Spinal cord (tissue), 10 donors: Measurements from ENCODE around the gene KCNN2. TPM values are rescaled to one million over a fixed set of nuclear protein-coding genes. Genes with fewer than 3 reads are reported as not detected.
A peak's percentile ranks its signal among the peaks of the same experiment; 100 is the strongest.

ENCODE experiments used
- DNase-seq, 6 donors: peaks; one replicate each; pipeline versions ENCODE4 v3.0.0 to v3.0.0-alpha.2; 2013 to 2015; ENCODE audit warnings: low spot score in 6 of 6, low read depth in 4 of 6
- H3K27ac ChIP-seq: one replicate; pipeline ENCODE4 v1.5.1; 2013; ENCODE audit warnings: low read depth, low read length, control low read depth
- H3K27me3 ChIP-seq: one replicate; pipeline ENCODE4 v1.6.1; 2013; ENCODE audit warnings: low read length; ENCODE audit not compliant: control insufficient read depth, insufficient read depth
- H3K36me3 ChIP-seq: one replicate; pipeline ENCODE4 v1.6.1; 2013; ENCODE audit warnings: low read length; ENCODE audit not compliant: control insufficient read depth, insufficient read depth
- H3K4me1 ChIP-seq: one replicate; pipeline ENCODE4 v1.6.1; 2013; ENCODE audit warnings: low read length; ENCODE audit not compliant: control insufficient read depth, insufficient read depth
- H3K4me3 ChIP-seq: one replicate; pipeline ENCODE4 v1.5.1; 2013; ENCODE audit warnings: low read depth, low read length, control low read depth
- H3K9me3 ChIP-seq: one replicate; pipeline ENCODE4 v1.6.1; 2013; ENCODE audit warnings: low read length; ENCODE audit not compliant: control insufficient read depth, insufficient read depth
- WGBS: methylation state at CpG from one replicate; pipeline ENCODE4 v1.1.5; 2013; ENCODE audit warnings: missing lambda C conversion rate; ENCODE audit not compliant: insufficient coverage; 5-methylcytosine and 5-hydroxymethylcytosine counted together
- polyA plus RNA-seq, 2 donors: library from polyadenylated mRNA; unstranded; fragments of 120-200 nt; gene quantifications; one replicate each; pipeline ENCODE4 v1.2.1, GENCODE V29; 2013; ENCODE audit not compliant: insufficient read length in 2 of 2
- total RNA-seq, 2 donors: library from RNA; depleted of rRNA in 1 of 2; stranded (reverse); fragments of 120-200 nt in 1 of 2; fragments of >200 nt in 1 of 2; gene quantifications; one replicate each; pipeline versions ENCODE4 v1.2.3 to v1.2.4, GENCODE V29; 2013 to 2014
- donor health status: healthy.

The KCNN2 gene
- total and polyA plus RNA-seq, 4 donors, result 7.3 to 27.2 (median 20.0) TPM

DNA sequence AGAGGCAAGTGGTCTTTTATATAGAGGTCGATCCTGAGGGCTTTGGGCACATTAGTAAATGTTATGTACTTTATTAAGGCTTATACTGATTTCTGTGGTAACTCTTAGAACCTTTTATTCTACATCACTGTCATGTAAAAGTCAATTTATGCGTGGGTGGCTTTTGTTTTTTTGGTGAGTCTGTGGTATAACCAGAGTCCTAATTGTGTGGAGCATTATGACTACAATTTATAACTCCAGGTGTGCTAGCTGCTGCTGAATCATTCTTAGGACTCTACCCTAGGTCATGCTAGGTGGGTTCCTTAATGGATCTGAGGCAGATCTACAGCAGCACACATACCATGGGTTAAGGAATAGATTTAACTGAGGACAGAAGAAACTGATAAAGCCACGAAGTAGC lies 33.9 kb upstream of the KCNN2 start:
- H3K27me3 ChIP-seq, result no peaks in the 10 kb centered on the region
- WGBS, result no CpG with 5 or more reads among the region's 3 CpGs
- H3K4me3 ChIP-seq, result no peak overlapping the region
- H3K27ac ChIP-seq, result no peak overlapping the region
- DNase-seq, result no peak
- H3K9me3 ChIP-seq, result no peaks in the 10 kb centered on the region
- H3K36me3 ChIP-seq, result no peaks in the 10 kb centered on the region
- H3K4me1 ChIP-seq, result no peaks in the 10 kb centered on the region

DNA sequence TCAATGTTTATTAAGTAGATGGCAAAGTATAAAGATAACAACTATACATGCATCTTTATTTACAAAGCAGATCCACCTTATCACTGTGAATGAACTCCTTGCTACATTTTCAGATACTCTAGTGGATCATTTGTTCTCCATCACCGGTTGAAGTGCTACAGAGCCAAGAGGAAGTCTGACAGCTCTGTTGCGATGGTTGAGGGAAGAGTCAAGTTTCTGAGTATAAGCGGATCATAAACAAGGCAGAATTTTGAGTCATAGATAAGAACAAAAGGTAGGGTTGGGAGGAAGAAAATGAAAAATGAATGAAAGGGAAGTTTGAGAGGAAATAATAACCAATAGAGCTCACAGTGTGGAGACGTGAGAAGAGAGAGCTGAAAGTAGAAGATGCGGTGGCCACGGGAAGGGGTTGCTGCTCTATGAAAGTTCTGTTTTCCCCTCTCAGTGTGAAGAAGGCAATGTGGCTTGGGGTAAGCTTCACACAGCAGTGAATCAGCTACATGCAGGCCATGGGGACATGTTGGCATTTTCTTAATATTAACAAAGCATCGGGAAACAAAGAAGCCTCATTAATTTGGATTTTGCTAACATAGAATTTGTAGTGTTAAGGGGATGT lies 30.8 kb upstream of the KCNN2 start:
- H3K27me3 ChIP-seq, result no peaks in the 10 kb centered on the region
- no peak overlapping the region for H3K4me3 ChIP-seq
- 87% methylated on average over 6 of the region's 7 CpGs for WGBS
- H3K27ac ChIP-seq, result no peak overlapping the region
- H3K36me3 ChIP-seq, result no peaks in the 10 kb centered on the region
- H3K4me1 ChIP-seq, result no peaks in the 10 kb centered on the region
- no peak for DNase-seq
- H3K9me3 ChIP-seq, result no peaks in the 10 kb centered on the region

DNA sequence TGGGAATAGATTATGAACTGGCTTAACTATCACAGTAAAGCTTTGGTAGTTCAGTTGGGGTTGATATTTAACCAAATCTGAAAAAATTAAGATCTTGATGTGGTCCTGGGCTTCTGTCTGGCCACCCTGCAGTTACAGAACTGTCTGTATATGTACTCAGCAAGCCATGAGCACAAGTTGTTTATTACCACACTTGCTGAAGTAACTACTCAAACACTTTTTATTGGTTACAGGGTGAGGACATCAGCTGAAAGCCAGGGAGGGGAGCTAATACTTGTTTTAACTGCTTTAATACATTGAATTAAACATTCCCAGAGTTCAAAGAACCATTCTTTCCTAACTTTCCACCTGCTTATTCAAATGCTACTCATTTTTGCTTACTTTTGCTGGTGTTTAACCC lies 29.4 kb upstream of the KCNN2 start:
- Histone ChIP-seq H3K27ac (no peak overlapping the region), H3K4me1 (no peaks in the 10 kb centered on the region), H3K27me3 (no peaks in the 10 kb centered on the region), H3K9me3 (no peaks in the 10 kb centered on the region), H3K36me3 (no peaks in the 10 kb centered on the region), H3K4me3 (no peak overlapping the region)
- no peak for DNase-seq

DNA sequence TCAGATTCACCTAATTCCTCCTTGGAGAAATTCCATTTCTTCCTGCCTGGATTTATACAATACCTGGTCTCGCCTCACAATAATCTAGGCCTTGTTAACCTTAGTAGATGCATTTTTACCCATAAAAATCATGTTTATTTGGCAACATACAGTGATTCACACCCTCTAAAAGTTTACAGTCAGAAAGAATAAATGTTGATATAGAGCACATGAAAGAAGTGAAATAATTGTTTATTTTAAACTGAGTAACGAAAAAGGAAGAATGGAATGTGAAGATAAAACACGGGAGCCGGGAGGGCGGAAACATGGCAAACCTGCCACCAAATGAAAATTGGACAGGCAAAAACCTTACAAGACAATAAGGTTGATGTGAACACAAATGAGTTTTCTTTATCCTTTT lies 28.9 kb upstream of the KCNN2 start:
- H3K9me3 ChIP-seq, result no peaks in the 10 kb centered on the region
- no peak overlapping the region for H3K4me3 ChIP-seq
- no peaks in the 10 kb centered on the region for H3K27me3 ChIP-seq
- no peaks in the 10 kb centered on the region for H3K36me3 ChIP-seq
- no peaks in the 10 kb centered on the region for H3K4me1 ChIP-seq
- WGBS, result 100% methylated on average over 1 of the region's 5 CpGs
- H3K27ac ChIP-seq, result no peak overlapping the region
- DNase-seq, result no peak

DNA sequence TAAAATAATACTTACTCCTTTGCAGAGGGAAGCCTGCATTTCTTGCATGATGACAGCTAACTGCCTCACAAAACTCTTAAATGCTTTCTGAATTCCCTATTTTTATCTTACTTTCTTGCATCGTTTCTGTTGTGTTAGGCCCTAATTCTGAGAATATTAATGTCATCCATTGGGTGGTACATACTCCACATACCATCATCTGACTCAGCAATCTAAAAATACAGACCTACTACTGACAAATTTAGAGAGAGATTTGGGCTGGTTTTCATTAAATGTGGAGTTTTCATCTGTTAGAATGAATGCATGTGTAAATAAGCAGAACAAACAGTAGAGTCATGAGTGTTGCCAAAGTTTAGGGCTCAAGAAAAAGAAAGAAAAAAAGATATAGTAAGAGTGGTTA lies 26.5 kb upstream of the KCNN2 start:
- WGBS, result no CpG with 5 or more reads among the region's 1 CpG
- no peak for DNase-seq
- Histone ChIP-seq H3K27me3 (no peaks in the 10 kb centered on the region), H3K36me3 (no peaks in the 10 kb centered on the region), H3K9me3 (peaks cover 6% of the 10 kb centered on the region), H3K4me1 (no peaks in the 10 kb centered on the region), H3K4me3 (no peak overlapping the region), H3K27ac (no peak overlapping the region)

DNA sequence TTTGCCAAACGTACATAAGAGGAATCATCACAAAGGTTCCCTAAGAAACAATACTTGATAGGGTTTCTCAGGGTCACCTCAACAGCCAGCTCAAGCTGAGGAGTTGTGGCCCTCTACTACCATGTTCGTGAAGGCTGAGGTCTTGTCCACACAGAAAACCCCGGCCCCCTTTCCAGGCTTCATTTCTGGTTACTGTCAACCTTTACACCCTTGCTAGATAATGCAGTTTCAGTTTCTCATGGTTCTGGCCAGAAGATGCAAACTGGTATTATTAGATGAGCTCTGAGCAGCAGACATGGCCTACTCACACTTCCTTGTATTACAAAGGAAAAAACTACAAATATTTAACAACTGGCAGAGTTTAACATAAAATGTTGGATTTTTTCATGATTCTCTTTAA lies 22.8 kb upstream of the KCNN2 start:
- H3K36me3 ChIP-seq, result no peaks in the 10 kb centered on the region
- no peaks in the 10 kb centered on the region for H3K27me3 ChIP-seq
- no peak overlapping the region for H3K4me3 ChIP-seq
- H3K27ac ChIP-seq, result no peak overlapping the region
- peaks cover 6% of the 10 kb centered on the region for H3K9me3 ChIP-seq
- 87% methylated on average over 3 of the region's 3 CpGs for WGBS
- no peaks in the 10 kb centered on the region for H3K4me1 ChIP-seq
- DNase-seq, result no peak

DNA sequence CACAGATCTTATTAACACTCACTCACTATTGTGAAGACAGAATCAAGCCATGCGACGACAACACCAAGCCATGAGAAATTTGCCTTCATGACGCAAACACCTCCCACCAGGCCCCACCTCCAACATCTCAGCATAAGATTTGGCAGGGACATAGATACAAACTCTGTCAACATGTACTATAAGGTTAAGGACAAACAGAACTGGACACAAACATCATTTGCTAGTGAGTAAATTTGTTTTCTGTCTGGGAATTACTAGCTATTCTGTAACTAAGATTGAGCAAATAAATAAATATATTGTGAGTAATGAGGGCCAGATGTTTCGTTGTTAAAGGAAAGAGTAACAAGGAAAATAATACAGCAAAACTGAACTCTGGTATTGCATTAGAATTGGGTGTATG lies 15.7 kb upstream of the KCNN2 start:
- H3K4me1 ChIP-seq, result no peaks in the 10 kb centered on the region
- H3K9me3 ChIP-seq, result no peaks in the 10 kb centered on the region
- H3K4me3 ChIP-seq, result no peak overlapping the region
- no peak overlapping the region for H3K27ac ChIP-seq
- H3K36me3 ChIP-seq, result no peaks in the 10 kb centered on the region
- H3K27me3 ChIP-seq, result no peaks in the 10 kb centered on the region
- DNase-seq, result no peak
- 100% methylated on average over 2 of the region's 4 CpGs for WGBS

DNA sequence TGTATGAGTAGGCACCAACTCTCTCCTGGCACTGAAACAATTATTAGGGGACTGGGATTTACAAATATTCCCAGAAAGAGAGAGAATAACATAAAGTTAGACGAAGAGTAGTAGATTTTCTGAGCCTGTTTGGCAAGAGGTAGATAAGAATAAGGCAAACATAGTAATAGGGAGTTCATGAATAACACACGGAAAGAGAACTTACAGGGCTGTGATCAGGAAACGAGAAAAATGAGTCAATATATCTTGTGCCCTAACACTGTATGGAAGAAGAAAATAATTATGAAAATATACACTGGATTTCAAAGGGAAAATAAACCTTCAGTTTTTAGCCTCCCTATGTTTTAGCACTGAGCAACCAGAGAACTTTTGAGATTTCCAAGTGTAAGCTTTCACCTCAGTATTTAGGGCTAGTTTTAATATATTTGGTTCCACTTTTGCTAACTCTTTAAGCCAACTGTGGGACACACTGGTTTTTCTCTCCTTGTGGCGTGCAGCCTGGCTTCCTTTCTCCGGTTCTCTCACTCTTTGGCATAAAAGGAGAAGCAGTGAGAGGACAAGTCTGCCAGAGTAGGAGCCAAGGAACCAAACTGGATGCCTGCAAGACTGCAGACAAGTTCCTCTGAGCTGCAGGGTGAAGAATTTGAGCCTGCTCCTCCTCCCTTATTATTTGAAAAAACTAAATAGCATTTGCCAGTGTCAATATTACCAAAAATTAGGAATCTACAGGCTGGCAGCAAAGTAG lies 6.6 kb upstream of the KCNN2 start:
- Histone ChIP-seq H3K36me3 (no peaks in the 10 kb centered on the region), H3K4me3 (no peak overlapping the region), H3K27ac (no peak overlapping the region), H3K27me3 (peaks cover 6% of the 10 kb centered on the region), H3K9me3 (no peaks in the 10 kb centered on the region), H3K4me1 (no peaks in the 10 kb centered on the region)
- DNase-seq, result peak in 1 of 6 donors; percentile 19
- 63% methylated on average over 3 of the region's 5 CpGs for WGBS

DNA sequence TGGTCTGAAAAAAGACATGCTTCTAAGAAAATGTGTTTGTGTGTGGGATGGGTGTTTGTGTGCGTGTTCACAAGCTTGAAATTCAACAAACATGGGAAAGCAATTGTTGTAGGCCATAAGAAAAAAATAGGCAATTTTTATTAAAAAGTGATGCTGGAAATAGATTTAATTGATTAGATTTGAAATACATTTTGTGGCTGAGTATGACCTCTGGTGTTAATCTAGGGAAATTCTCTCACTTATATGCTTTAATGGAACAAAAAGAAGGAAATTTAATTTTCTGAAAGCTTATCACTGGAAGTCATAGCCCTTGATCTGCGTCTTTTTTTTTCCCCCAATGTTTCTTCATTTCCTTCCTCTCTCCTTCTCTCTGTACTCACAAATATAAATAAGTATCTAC lies 3.5 kb upstream of the KCNN2 start:
- Histone ChIP-seq H3K9me3 (no peaks in the 10 kb centered on the region), H3K27me3 (peaks cover 11% of the 10 kb centered on the region), H3K4me1 (peaks cover 18% of the 10 kb centered on the region), H3K4me3 (no peak overlapping the region), H3K36me3 (no peaks in the 10 kb centered on the region), H3K27ac (no peak overlapping the region)
- no CpG with 5 or more reads among the region's 2 CpGs for whole genome bisulfite sequencing
- peak in 3 of 6 donors; percentile 15 to 77 (median 35) for DNase-seq

DNA sequence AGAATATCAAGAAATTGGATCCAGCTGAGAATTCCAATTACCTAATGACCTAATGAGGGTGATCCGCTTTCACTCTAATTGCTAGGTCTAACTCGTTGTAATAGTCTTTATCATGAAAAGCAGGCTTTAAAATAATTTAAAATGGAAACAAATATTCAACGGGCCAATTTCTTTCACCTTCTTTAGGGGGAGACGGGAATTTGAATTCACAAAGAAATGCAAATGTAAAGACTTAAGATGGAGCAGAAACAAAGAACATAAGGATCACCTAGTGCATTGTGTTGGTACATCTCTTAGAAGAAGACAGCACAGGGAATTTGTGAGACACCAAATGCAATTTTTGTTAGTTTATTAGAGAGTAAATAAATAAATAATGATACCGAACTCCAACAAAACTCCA lies 1.5 kb upstream of the KCNN2 start:
- H3K9me3 ChIP-seq, result no peaks in the 10 kb centered on the region
- peaks cover 21% of the 10 kb centered on the region for H3K4me1 ChIP-seq
- H3K27me3 ChIP-seq, result peaks cover 17% of the 10 kb centered on the region
- peak overlapping the region; percentile 57 for H3K27ac ChIP-seq
- H3K4me3 ChIP-seq, result peak overlapping the region; percentile 78
- no peak for DNase-seq
- WGBS, result no CpG with 5 or more reads among the region's 5 CpGs
- no peaks in the 10 kb centered on the region for H3K36me3 ChIP-seq
